GM18508 (cell line): ENCODE measurements around the gene TYW1B.
"Not testable (repeated sequence)": the region's sequence is repeated elsewhere in the genome, so short reads cannot be mapped to it uniquely, and the experiment has no call there.

Experiments used
- ATAC-seq: cut with Tn5 transposase; IDR thresholded peaks from one replicate; pipeline ENCODE4 v1.9.1; 2021; ENCODE audit warnings: moderate number of reproducible peaks; ENCODE audit not compliant: insufficient read depth, unreplicated experiment

Gene TYW1B

DNA sequence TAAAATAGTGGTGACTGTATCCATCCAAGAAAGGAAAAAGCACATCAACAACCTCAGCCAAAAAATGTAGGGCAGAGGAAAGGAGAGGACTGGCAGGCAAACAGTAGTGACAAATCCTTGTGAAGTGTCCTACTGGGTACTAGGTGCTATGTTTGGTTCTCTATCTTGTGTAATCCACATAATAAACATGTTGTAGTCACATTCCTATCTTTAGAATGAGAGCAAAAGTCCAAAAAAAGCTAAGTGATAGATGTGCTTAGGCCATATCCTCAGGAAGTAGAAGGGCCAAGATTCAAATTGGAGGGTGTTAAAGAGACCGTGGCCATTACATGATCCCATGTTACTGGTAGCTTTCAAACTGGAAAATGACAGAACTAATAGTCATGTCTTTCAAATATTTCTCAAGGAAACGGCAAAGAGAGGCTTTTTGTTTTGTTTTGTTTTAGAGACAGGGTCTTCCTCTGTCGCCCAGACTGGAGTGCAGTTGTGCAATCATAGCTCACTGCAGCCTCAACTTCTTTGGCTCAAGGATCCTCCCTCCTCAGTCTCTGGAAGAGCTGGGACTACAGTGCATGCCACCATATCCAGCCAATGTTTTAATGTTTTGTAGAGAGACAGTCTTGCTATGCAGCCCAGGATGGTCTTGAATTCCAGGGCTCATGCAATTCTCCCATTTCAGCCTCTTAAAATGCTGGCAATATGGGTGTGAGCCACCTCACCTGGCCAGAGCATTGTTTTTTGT, 244.2 kb downstream of the TYW1B start:
- ATAC-seq, result not testable (repeated sequence)

- not testable (repeated sequence) for ATAC-seq
Measured at GRCh38 chr7:72580142-72580770, 247.7 kb downstream of the TYW1B start.

DNA sequence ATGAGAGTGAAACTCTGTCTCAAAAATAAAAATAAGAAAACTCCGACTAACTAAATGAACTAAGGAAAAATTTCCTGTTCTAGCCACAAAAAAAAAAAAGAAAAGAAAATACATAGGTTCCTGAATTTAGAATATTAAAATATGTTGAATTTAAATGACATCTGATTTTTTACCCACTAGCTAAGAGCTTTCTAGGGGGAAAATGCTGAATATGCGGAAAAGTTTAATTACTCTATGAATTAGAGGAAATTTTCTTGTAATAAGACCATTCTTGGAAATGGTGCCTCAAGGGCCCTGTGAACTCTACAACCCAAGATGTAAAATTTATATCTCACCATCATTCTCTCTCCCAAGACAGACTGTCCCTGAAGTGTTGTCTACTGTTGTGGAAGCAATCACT, 250.9 kb downstream of the TYW1B start:
- ATAC-seq, result no peak

GRCh38 chr7:72561988-72562387, 266.0 kb downstream of the TYW1B start:
- not testable (repeated sequence) for ATAC-seq

DNA sequence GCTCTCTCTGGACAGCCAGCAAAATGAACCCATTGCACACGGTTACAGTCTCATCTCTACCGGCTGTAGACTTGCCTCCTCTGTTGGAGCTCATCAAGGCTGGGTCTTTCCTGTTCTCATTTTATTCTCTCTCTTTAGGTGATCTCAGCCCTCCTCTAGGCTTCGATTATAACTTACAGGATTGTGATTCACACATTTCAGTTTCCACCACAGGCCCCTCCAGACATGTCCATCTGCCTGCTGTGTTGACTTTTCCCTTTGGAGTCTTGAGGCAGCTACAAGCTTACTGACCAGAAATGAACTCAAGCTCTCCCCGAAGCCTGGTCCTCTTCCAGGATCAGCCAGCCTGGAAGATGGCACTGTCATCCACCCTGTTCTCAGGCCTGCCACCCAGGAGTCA, 268.5 kb downstream of the TYW1B start:
- ATAC-seq, result not testable (repeated sequence)

DNA sequence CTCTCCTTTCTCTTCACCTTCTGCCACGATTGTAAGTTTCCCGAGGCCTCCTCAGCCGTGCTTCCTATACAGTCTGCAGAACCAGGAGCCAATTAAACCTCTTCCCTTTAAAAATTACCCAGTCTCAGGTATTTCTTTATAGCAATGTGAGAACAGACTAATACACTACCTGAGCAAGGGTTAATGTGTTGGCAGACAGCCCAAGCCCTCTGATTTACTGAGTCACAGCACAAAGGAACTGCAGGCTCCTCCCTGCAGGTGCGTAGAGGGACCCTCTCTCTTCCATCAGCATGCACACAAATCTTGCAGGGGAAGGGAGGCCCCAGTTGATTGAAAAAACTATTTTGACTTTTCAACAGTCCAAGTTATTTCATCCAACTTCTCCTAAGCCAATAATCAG, 271.3 kb downstream of the TYW1B start:
- ATAC-seq, result not testable (repeated sequence)

DNA sequence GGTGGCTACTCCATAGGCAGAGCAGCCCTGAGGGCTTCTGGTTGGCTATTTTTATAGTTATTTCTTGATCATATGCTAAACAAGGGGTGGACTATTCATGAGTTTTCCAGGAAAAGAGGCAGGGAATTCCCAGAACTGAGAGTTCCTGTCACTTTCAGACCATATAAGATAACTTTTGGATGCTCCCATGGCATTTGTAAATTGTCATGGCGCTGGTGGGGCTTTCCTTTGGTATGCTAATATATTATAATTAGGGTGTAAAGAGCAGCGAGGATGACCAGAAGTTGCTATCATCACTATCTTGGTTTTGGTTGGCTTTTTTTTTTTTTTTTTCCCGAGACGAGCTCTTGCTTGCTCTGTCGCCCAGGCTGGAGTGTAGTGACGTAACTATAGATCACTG, 272.8 kb downstream of the TYW1B start:
- not testable (repeated sequence) for ATAC-seq

DNA sequence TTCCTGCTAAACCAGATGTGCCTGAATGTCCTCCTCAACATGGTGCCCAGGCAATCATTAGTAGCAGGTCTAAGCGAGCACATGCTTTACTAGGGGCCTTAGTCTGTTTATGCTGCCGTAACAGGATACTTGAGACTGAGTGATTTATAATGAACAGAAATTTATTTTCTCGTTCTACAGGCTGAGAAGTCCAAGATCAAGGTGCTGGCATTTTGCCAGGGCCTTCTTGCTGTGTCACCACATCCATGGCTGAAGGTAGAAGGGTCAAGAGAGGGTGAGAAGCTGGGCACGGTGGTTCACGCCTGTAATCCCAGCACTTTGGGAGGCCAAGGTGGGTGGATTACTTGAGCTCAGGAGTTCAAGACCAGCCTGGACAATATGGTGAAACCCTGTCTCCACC, 273.6 kb downstream of the TYW1B start:
- ATAC-seq, result not testable (repeated sequence)

DNA sequence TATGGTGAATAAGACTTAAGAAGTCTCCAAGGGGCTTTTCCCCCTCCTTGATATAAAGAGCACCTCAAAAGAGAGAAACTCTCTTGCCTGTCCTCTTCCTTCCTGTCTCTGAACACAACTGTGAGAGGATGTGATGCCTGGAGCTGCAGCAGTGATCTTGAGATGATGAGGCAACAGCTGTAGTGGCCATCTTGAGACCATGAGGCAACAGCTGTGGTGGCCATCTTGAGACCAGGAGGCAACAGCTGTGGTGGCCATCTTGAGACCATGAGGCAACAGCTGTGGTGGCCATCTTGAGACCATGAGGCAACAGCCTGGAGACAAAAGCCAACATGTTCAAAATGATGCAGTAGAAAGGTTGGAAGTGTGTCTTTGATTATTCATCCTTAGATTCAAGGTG, 277.5 kb downstream of the TYW1B start:
- not testable (repeated sequence) for ATAC-seq

- not testable (repeated sequence) for ATAC-seq
Measured at GRCh38 chr7:72546586-72547237, 281.3 kb downstream of the TYW1B start.

- not testable (repeated sequence) for ATAC-seq
Measured at GRCh38 chr7:72544531-72544930, 283.5 kb downstream of the TYW1B start.

DNA sequence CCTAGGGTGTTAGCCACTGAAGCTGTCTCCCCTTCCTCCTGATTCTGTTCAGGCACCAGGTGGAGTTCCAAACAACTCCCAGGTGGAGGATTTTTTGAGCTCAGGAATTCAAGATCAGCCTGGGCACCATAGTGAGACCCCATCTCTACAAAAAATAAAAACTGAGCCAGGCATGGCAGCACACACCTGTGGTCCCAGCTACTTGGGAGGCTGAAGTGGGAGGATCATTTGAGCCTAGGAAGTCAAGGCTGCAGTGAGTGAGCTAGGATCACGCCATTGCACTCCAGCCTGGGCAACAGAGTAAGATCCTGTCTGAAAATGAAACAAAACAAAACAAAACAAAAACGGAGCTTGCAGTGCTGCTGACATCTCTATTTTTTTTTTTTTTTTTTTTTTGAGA, 287.1 kb downstream of the TYW1B start:
- ATAC-seq, result no peak

DNA sequence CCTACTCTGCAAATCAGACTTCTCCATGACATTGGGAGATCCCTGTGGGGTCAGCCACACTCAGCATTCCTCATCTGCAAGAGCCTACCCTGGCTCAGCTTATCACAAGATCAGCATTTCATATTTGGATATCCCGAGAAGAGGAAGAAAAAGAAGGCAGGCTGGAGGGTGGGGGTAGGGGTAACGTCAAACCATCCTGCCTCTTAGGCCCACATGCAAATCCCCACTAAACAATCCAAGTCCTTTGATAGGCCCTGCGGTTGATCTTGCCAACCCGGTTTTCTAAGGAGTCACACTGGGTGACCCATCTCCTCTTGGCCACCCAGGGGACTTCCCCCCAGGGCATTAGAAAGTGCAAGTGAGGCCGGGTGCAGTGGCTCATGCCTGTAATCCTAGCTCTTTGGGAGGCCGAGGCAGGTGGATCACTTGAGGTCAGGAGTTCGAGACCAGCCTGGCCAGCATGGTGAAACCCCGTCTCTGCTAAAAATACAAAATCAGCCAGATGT, 287.8 kb downstream of the TYW1B start:
- no peak for ATAC-seq

DNA sequence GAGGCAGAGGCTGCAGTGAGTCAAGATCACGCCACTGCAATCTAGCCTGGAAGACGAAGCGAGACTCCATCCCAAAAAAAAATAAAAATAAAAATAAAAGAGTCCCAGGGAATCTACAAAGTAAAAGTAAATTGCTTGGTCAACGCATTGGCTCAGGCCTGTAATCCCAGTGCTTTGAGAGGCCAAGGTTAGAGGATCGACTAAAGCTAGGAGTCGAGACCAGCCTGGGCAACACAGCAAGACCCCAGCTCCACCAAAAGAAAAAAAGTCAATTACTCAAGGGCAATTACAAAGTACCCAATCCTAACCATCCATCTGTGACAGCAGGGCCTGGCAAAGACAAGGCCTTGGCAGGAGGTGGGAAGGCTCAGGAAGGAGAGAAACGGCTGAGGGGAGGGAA, 288.3 kb downstream of the TYW1B start:
- ATAC-seq, result no peak

DNA sequence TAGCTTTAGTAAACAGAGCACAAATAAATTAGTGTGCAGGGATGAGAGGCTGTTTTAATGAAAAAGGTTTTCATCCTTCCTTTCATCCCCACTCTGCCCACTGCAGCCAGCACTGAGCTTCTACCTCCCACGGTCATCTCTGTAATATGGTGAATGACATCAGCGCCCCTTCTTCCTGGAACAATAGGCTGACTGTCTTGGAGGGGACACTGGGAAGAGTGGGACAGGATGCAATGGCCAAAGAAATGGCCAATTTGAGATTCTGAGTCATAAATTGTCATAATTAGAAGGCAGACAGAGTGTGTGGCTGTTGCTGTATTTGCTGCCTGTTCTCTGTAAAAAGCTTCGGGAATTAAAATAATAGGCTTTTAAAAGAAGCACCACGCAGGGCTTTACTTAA, 289.1 kb downstream of the TYW1B start:
- ATAC-seq, result no peak

GRCh38 chr7:72538147-72538546, 289.9 kb downstream of the TYW1B start:
- ATAC-seq, result no peak

DNA sequence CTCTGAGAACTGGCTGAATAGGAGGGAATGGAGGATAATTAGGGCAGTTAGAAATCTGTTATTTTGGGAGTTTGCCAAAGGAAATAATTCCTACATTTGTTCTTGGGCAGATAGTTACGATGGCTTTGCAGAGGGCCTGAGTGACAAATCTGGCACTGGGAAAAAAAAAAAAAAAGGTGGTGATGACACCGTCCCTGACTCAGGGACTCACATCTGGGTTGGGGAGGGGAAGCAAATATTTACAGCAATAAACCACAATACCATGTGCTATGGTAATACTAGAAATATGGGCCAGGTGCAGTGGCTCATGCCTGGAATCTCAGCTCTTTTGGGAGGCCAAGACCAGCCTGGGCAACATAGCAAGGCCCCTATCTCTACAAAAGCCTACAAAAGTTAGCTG, 292.0 kb downstream of the TYW1B start:
- ATAC-seq, result not testable (repeated sequence)

DNA sequence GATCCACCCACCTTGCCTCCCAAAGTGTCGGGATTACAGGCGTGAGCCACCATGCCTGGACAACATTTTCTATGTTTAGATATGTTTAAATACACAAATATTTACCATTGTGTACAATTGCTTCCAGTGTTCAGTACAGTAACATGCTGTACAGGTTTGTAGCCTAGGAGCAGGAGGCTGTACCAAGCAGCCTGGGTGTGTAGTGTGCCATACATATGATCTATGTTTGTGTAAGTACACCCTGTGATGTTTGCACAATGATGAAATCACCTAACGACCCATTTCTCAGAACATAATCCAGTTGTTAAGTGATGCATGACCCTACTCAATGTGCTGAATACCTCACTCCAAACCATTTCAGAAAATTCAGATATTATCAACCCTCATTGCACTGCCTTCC, 297.0 kb downstream of the TYW1B start:
- not testable (repeated sequence) for ATAC-seq
